H9 (cell line): ENCODE results near the gene MUC5B. TPM values are rescaled to one million over a fixed set of nuclear protein-coding genes. Genes with fewer than 3 reads are reported as not detected.
A peak's percentile ranks its signal among the peaks of the same experiment; 100 is the strongest.

Experiments used
- DNase-seq: peaks from one replicate; pipeline ENCODE4 v3.0.0-alpha.2; 2017
- H2AFZ ChIP-seq: one replicate; pipeline ENCODE4 v1.6.1; 2013; ENCODE audit warnings: mild to moderate bottlenecking, low read length, control low read depth, moderate library complexity
- H2AK5ac ChIP-seq: 2 replicates; pipeline ENCODE4 v1.6.1; 2013; ENCODE audit warnings: low read length, control low read depth, mixed read lengths; ENCODE audit not compliant: insufficient read length
- H2BK120ac ChIP-seq: one replicate; pipeline ENCODE4 v1.6.1; 2013; ENCODE audit warnings: low read depth, mild to moderate bottlenecking, low read length, control low read depth, inconsistent platforms; ENCODE audit not compliant: poor library complexity, severe bottlenecking
- H2BK12ac ChIP-seq: 2 replicates; pipeline ENCODE4 v1.6.1; 2013; ENCODE audit warnings: low read length, control low read depth, mixed read lengths, low read depth; ENCODE audit not compliant: insufficient read length
- H2BK15ac ChIP-seq: 2 replicates; pipeline ENCODE4 v1.6.1; 2013; ENCODE audit warnings: low read depth, low read length, control low read depth
- H2BK20ac ChIP-seq: one replicate; pipeline ENCODE4 v1.6.1; 2013; ENCODE audit warnings: low read depth, mild to moderate bottlenecking, low read length, control low read depth, inconsistent platforms; ENCODE audit not compliant: poor library complexity, severe bottlenecking
- H2BK5ac ChIP-seq: 2 replicates; pipeline ENCODE4 v1.6.1; 2013; ENCODE audit warnings: low read length, control low read depth, mixed read lengths; ENCODE audit not compliant: insufficient read length
- H3K14ac ChIP-seq: 2 replicates; pipeline ENCODE4 v1.6.1; 2013; ENCODE audit warnings: low read length, control low read depth; ENCODE audit not compliant: insufficient read depth
- H3K18ac ChIP-seq: 2 replicates; pipeline ENCODE4 v1.6.1; 2013; ENCODE audit warnings: low read depth, mild to moderate bottlenecking, mixed read lengths, low read length, control low read depth; ENCODE audit not compliant: insufficient read length
- H3K23ac ChIP-seq: 2 replicates; pipeline ENCODE4 v1.6.1; 2013; ENCODE audit warnings: low read length, control low read depth, mixed read lengths, low read depth; ENCODE audit not compliant: insufficient read length
- H3K23me2 ChIP-seq: 2 replicates; pipeline ENCODE4 v1.6.1; 2013; ENCODE audit warnings: low read depth, mild to moderate bottlenecking, mixed read lengths, low read length, control low read depth; ENCODE audit not compliant: insufficient read length, poor library complexity, severe bottlenecking
- H3K27ac ChIP-seq: 2 replicates; pipeline ENCODE4 v1.5.1; 2013; ENCODE audit warnings: low read length, control low read depth, mixed read lengths, low read depth; ENCODE audit not compliant: insufficient read length
- H3K27me3 ChIP-seq: 2 replicates; pipeline ENCODE4 v1.6.1; 2013; ENCODE audit warnings: low read length, control low read depth, inconsistent platforms; ENCODE audit not compliant: insufficient read depth
- H3K4ac ChIP-seq: 2 replicates; pipeline ENCODE4 v1.6.1; 2013; ENCODE audit warnings: low read depth, mild to moderate bottlenecking, control low read depth, inconsistent platforms, low read length, moderate library complexity
- H3K4me1 ChIP-seq: 2 replicates; pipeline ENCODE4 v1.6.1; 2013; ENCODE audit warnings: low read length, control low read depth, inconsistent platforms; ENCODE audit not compliant: insufficient read depth
- H3K4me2 ChIP-seq: 2 replicates; pipeline ENCODE4 v1.6.1; 2013; ENCODE audit warnings: low read length, control low read depth, mixed read lengths; ENCODE audit not compliant: insufficient read length, insufficient read depth
- H3K56ac ChIP-seq: 2 replicates; pipeline ENCODE4 v1.6.1; 2013; ENCODE audit warnings: low read depth, mild to moderate bottlenecking, mixed read lengths, low read length, control low read depth; ENCODE audit not compliant: insufficient read length
- H3K79me1 ChIP-seq: 2 replicates; pipeline ENCODE4 v1.6.1; 2013; ENCODE audit warnings: low read depth, mild to moderate bottlenecking, moderate library complexity, low read length, control low read depth, inconsistent platforms; ENCODE audit not compliant: insufficient read depth, poor library complexity, severe bottlenecking
- H3K79me2 ChIP-seq: 2 replicates; pipeline ENCODE4 v1.6.1; 2013; ENCODE audit warnings: low read length, control low read depth, inconsistent platforms; ENCODE audit not compliant: insufficient read depth
- H3K9ac ChIP-seq: 2 replicates; pipeline ENCODE4 v1.6.1; 2013; ENCODE audit warnings: low read length, control low read depth, mixed read lengths; ENCODE audit not compliant: insufficient read length; ENCODE audit errors: extremely low read depth
- H3K9me3 ChIP-seq: one replicate; pipeline ENCODE4 v1.6.1; 2013; ENCODE audit warnings: low read depth, low read length, inconsistent platforms; ENCODE audit not compliant: control insufficient read depth
- H3T11ph ChIP-seq: one replicate; pipeline ENCODE4 v1.6.1; 2013; ENCODE audit warnings: mild to moderate bottlenecking, low read length, control low read depth, inconsistent platforms
- H4K20me1 ChIP-seq: one replicate; pipeline ENCODE4 v1.6.1; 2013; ENCODE audit not compliant: control insufficient read depth, insufficient read length, insufficient read depth
- H4K5ac ChIP-seq: 2 replicates; pipeline ENCODE4 v1.6.1; 2013; ENCODE audit warnings: low read depth, mild to moderate bottlenecking, mixed read lengths, low read length, control low read depth; ENCODE audit not compliant: insufficient read length
- H4K8ac ChIP-seq: replicated peaks from 2 replicates; pipeline ENCODE4 v1.6.1; 2013; ENCODE audit warnings: low read length, control low read depth, mixed read lengths, low read depth; ENCODE audit not compliant: insufficient read length
- H4K91ac ChIP-seq: 2 replicates; pipeline ENCODE4 v1.6.1; 2013; ENCODE audit warnings: low read depth, mild to moderate bottlenecking, moderate library complexity, mixed read lengths, low read length, control low read depth; ENCODE audit not compliant: insufficient read length
- H3K27ac Mint-ChIP-seq, 3 experiments: 2 replicates in 2 of 3; 3 replicates in 1 of 3; pipeline ENCODE4 v1.8.0; 2020 to 2021; ENCODE audit warnings: mixed read lengths in 3 of 3, mild to moderate bottlenecking in 1 of 3, moderate library complexity in 1 of 3
- H3K27me3 Mint-ChIP-seq: 2 replicates; pipeline ENCODE4 v1.8.0; 2021; ENCODE audit warnings: low read depth, mild to moderate bottlenecking, moderate library complexity, mixed read lengths
- H3K36me3 Mint-ChIP-seq, 3 experiments: 2 replicates in 2 of 3; 3 replicates in 1 of 3; pipeline ENCODE4 v1.8.0; 2020 to 2021; ENCODE audit warnings: low read depth in 3 of 3, mixed read lengths in 3 of 3; ENCODE audit not compliant: insufficient read depth in 1 of 3
- H3K4me1 Mint-ChIP-seq, 2 experiments: 2 replicates each; pipeline ENCODE4 v1.8.0; 2020; ENCODE audit warnings: mixed read lengths in 2 of 2
- H3K4me3 Mint-ChIP-seq, 2 experiments: 2 replicates in 1 of 2; 3 replicates in 1 of 2; pipeline ENCODE4 v1.8.0; 2020 to 2021; ENCODE audit warnings: mild to moderate bottlenecking in 2 of 2, mixed read lengths in 2 of 2, moderate library complexity in 1 of 2
- H3K9me3 Mint-ChIP-seq, 2 experiments: 2 replicates in 1 of 2; 3 replicates in 1 of 2; pipeline ENCODE4 v1.8.0; 2020; ENCODE audit warnings: mild to moderate bottlenecking in 2 of 2, mixed read lengths in 2 of 2, moderate library complexity in 1 of 2
- WGBS: extraction: QIAGEN DNeasy Blood & Tissue Kit; methylation state at CpG from one replicate; pipeline ENCODE4 v1.1.7; 2013; ENCODE audit warnings: missing lambda C conversion rate, low lambda C conversion rate, mixed read lengths; ENCODE audit not compliant: insufficient read length; ENCODE audit errors: extremely low coverage; 5-methylcytosine and 5-hydroxymethylcytosine counted together
- total RNA-seq: library from RNA; stranded (reverse); gene quantifications from 2 replicates; pipeline ENCODE4 v1.2.1, GENCODE V29; 2021
- TF ChIP-seq, protein P1 (sequence below): fragments of 200-600 bp; sonication (generic); conservative IDR thresholded peaks from 3 replicates; pipeline ENCODE4 v1.8.0; 2021; ENCODE audit warnings: antibody characterized with exemption, mild to moderate bottlenecking

MUC5B gene
- total RNA-seq, 1 experiment from 2014 or later: not detected

DNA sequence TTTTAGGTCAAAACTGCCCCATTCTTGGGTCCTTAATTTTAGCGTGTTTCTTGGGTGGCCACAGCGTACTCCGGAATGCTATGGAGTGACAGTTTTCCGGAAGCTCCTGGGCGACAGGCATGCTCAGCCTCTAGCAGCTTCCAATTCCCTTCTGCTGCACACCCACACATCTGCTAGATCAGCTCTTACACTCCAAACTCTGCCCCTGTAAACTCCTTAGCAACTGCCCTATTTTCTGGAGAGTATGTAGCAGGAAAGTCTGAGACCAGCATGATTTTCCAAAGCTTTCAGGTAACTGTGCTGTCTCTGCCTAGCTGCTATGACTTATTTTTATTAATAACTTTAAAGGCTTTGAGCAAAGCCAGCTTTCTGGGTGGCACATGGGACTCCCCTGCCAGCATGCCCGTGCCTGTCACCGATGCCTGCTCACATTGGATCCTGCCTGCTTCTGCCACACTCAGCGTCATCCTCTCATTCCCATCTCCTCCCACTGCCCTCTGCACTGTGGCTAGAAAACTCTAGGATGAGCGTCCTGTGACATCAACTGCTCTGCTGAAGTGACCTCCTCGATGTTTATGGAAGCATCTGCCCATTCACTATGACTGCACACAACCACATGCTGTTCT, 69.3 kb downstream of the MUC5B start:
- WGBS: no CpG with 5 or more reads among the region's 10 CpGs
- Histone ChIP-seq H3K4ac (no peak overlapping the region), H3K18ac (no peak overlapping the region), H3K27ac (no peak overlapping the region), H2BK5ac (no peak overlapping the region), H3K9me3 (no peaks in the 10 kb centered on the region), H4K8ac (no peak overlapping the region), H3K79me1 (no peaks in the 10 kb centered on the region), H2BK12ac (no peak overlapping the region), H3K4me1 (no peaks in the 10 kb centered on the region), H2AK5ac (no peak overlapping the region), H4K20me1 (no peaks in the 10 kb centered on the region), H3K79me2 (no peaks in the 10 kb centered on the region), H3K14ac (no peak overlapping the region), H3K9ac (no peak overlapping the region), H3K23ac (no peak overlapping the region), H3K4me2 (no peak overlapping the region), H2BK15ac (no peak overlapping the region), H3K56ac (no peak overlapping the region), H2BK20ac (no peak overlapping the region), H4K91ac (no peak overlapping the region), H3K27me3 (no peaks in the 10 kb centered on the region), H3K23me2 (no peaks in the 10 kb centered on the region), H2BK120ac (no peak overlapping the region), H3T11ph (no peak overlapping the region), H4K5ac (no peak overlapping the region), H2AFZ (no peak overlapping the region)
- Mint-ChIP-seq H3K4me1 (no peaks in the 10 kb centered on the region), H3K27me3 (no peaks in the 10 kb centered on the region), H3K4me3 (no peak overlapping the region), H3K27ac (peak overlapping the region; percentile 13 to 83 (median 23); a peak in 6 of 7 replicates), H3K9me3 (peaks cover 0 to 5% of the 10 kb centered on the region in 2 experiments; a peak in 1 of 5 replicates), H3K36me3 (peaks cover 8 to 41% (median 23%) of the 10 kb centered on the region in 3 experiments; a peak in 6 of 7 replicates)
- TF ChIP-seq, protein P1, sequence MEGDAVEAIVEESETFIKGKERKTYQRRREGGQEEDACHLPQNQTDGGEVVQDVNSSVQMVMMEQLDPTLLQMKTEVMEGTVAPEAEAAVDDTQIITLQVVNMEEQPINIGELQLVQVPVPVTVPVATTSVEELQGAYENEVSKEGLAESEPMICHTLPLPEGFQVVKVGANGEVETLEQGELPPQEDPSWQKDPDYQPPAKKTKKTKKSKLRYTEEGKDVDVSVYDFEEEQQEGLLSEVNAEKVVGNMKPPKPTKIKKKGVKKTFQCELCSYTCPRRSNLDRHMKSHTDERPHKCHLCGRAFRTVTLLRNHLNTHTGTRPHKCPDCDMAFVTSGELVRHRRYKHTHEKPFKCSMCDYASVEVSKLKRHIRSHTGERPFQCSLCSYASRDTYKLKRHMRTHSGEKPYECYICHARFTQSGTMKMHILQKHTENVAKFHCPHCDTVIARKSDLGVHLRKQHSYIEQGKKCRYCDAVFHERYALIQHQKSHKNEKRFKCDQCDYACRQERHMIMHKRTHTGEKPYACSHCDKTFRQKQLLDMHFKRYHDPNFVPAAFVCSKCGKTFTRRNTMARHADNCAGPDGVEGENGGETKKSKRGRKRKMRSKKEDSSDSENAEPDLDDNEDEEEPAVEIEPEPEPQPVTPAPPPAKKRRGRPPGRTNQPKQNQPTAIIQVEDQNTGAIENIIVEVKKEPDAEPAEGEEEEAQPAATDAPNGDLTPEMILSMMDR: no peak
- no peak for DNase-seq
